Measurements from ENCODE around the gene COL13A1. TPM values are rescaled to one million over a fixed set of nuclear protein-coding genes. Genes with fewer than 3 reads are reported as not detected.

COL13A1 gene
- total RNA-seq, 1 experiment from 2014 or later = 5.9 TPM

DNA sequence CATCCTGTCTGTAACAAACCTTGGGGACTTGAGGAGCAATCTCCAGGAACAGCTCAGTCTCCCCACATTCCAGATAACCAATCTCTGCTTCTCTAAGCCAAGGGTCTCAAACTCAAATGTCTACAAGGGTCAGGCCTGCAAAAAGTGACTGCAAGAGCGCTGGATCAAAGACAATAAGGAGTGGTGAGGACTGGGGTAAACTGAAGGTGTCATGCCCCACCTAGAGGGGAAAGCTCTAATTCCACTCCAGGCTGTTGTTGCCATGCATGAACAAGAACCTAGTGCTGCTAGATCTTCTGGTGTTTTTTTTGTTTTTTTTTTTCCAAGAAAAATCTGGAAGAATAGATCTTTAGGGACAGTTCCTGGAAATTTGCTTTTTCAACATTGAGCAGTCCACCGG, 133.1 kb downstream of the COL13A1 start:
- ChIA-PET POLR2A (no interaction called here), CTCF (interaction anchor here (0.8 to 1.6 kb wide), 2 partner anchors 23 to 25 kb away, joined by 4 read pairs; no protein-coding TSS in a partner anchor), RAD21 (ENCODE audit: low non-redundant PET in 1 of 2, low total read pairs in 2 of 2, uncharacterized antibody in 2 of 2, unreplicated experiment in 2 of 2) (no interaction called here)
- Histone ChIP-seq H3K27me3 (ENCODE audit: insufficient read depth, low read length) (no peaks in the 10 kb centered on the region), H3K79me2 (ENCODE audit: insufficient read depth, low read length) (no peaks in the 10 kb centered on the region), H3K9ac (ENCODE audit: low read length) (no peak overlapping the region), H3K4me1 (ENCODE audit: control insufficient read depth in 1 of 2, insufficient read depth in 2 of 2, low read length in 2 of 2) (no peaks in the 10 kb centered on the region), H3K9me2 (ENCODE audit: insufficient read depth) (no peaks in the 10 kb centered on the region), H3K4me2 (ENCODE audit: low read length) (no peak overlapping the region), H4K20me1 (ENCODE audit: insufficient read depth) (no peaks in the 10 kb centered on the region), H3K27ac (ENCODE audit: low read depth, low read length) (no peak overlapping the region), H3K9me3 (ENCODE audit: control insufficient read depth in 1 of 2, insufficient read depth in 1 of 2, low read depth in 1 of 2, low read length in 2 of 2) (no peaks in the 10 kb centered on the region), H3K4me3 (replicated peaks in 1 of 2; ENCODE audit: low read depth in 1 of 2, low read length in 2 of 2) (no peak overlapping the region), H3K36me3 (ENCODE audit: control insufficient read depth in 1 of 2, insufficient read depth in 2 of 2, low read length in 2 of 2) (no peaks in the 10 kb centered on the region), H2AFZ (ENCODE audit: low read depth, low read length, poor library complexity, severe bottlenecking) (no peak overlapping the region)
- ATAC-seq (peak; percentile 69), DNase-seq (ENCODE audit: low read depth, low spot score) (no peak)
- TF ChIP-seq, protein P1, sequence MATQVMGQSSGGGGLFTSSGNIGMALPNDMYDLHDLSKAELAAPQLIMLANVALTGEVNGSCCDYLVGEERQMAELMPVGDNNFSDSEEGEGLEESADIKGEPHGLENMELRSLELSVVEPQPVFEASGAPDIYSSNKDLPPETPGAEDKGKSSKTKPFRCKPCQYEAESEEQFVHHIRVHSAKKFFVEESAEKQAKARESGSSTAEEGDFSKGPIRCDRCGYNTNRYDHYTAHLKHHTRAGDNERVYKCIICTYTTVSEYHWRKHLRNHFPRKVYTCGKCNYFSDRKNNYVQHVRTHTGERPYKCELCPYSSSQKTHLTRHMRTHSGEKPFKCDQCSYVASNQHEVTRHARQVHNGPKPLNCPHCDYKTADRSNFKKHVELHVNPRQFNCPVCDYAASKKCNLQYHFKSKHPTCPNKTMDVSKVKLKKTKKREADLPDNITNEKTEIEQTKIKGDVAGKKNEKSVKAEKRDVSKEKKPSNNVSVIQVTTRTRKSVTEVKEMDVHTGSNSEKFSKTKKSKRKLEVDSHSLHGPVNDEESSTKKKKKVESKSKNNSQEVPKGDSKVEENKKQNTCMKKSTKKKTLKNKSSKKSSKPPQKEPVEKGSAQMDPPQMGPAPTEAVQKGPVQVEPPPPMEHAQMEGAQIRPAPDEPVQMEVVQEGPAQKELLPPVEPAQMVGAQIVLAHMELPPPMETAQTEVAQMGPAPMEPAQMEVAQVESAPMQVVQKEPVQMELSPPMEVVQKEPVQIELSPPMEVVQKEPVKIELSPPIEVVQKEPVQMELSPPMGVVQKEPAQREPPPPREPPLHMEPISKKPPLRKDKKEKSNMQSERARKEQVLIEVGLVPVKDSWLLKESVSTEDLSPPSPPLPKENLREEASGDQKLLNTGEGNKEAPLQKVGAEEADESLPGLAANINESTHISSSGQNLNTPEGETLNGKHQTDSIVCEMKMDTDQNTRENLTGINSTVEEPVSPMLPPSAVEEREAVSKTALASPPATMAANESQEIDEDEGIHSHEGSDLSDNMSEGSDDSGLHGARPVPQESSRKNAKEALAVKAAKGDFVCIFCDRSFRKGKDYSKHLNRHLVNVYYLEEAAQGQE (IDR thresholded peaks at IDR 0.05; ENCODE audit: low read depth) = no peak
- TF ChIP-seq, protein P2, sequence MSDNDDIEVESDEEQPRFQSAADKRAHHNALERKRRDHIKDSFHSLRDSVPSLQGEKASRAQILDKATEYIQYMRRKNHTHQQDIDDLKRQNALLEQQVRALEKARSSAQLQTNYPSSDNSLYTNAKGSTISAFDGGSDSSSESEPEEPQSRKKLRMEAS (IDR thresholded peaks at IDR 0.05) = no peak
- TF ChIP-seq, protein P3, sequence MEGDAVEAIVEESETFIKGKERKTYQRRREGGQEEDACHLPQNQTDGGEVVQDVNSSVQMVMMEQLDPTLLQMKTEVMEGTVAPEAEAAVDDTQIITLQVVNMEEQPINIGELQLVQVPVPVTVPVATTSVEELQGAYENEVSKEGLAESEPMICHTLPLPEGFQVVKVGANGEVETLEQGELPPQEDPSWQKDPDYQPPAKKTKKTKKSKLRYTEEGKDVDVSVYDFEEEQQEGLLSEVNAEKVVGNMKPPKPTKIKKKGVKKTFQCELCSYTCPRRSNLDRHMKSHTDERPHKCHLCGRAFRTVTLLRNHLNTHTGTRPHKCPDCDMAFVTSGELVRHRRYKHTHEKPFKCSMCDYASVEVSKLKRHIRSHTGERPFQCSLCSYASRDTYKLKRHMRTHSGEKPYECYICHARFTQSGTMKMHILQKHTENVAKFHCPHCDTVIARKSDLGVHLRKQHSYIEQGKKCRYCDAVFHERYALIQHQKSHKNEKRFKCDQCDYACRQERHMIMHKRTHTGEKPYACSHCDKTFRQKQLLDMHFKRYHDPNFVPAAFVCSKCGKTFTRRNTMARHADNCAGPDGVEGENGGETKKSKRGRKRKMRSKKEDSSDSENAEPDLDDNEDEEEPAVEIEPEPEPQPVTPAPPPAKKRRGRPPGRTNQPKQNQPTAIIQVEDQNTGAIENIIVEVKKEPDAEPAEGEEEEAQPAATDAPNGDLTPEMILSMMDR (IDR thresholded peaks at IDR 0.05 in 2 of 3, conservative IDR thresholded peaks at IDR 0.05 in 1 of 3; ENCODE audit: borderline replicate concordance in 1 of 3, insufficient read depth in 1 of 3, low read depth in 2 of 3, low read length in 2 of 3) = peak in 1 of 3 experiments; percentile 22; a peak in 2 of 6 replicates
- TF ChIP-seq RAD21 (IDR thresholded peaks at IDR 0.05; ENCODE audit: low read depth) = peak; percentile 17; the same call in 1 of the 2 replicates
- intact Hi-C loops (cut with micrococcal nuclease) = no loop called here
- BruUV-seq (replicated peaks) = no TSS peak
